Trophoblast cell (in vitro differentiated cells and primary cell): ENCODE data around the gene ACVR2A.

ENCODE experiments used
- DNase-seq, 2 donors: peaks; one replicate each; pipeline ENCODE4 v3.0.0-alpha.2; 2016
- H2AFZ ChIP-seq: 2 replicates; pipeline ENCODE4 v1.6.1; 2013; ENCODE audit warnings: low read length, moderate library complexity, mild to moderate bottlenecking; ENCODE audit not compliant: insufficient read depth, poor library complexity
- H2AK5ac ChIP-seq: 2 replicates; pipeline ENCODE4 v1.6.1; 2013; ENCODE audit warnings: mild to moderate bottlenecking, low read length
- H2BK120ac ChIP-seq: 2 replicates; pipeline ENCODE4 v1.6.1; 2013; ENCODE audit warnings: low read length, mild to moderate bottlenecking, moderate library complexity; ENCODE audit not compliant: insufficient read depth, poor library complexity
- H2BK12ac ChIP-seq: 2 replicates; pipeline ENCODE4 v1.6.1; 2013; ENCODE audit warnings: mild to moderate bottlenecking, low read length, moderate library complexity
- H2BK5ac ChIP-seq: 2 replicates; pipeline ENCODE4 v1.6.1; 2013; ENCODE audit warnings: low read length, low read depth, moderate library complexity, mild to moderate bottlenecking; ENCODE audit not compliant: poor library complexity
- H3K14ac ChIP-seq: 2 replicates; pipeline ENCODE4 v1.6.1; 2013; ENCODE audit warnings: mild to moderate bottlenecking, low read length
- H3K18ac ChIP-seq: 2 replicates; pipeline ENCODE4 v1.6.1; 2013; ENCODE audit warnings: mild to moderate bottlenecking, low read length
- H3K23ac ChIP-seq: 2 replicates; pipeline ENCODE4 v1.6.1; 2013; ENCODE audit warnings: low read length
- H3K27ac ChIP-seq: 2 replicates; pipeline ENCODE4 v1.5.1; 2013; ENCODE audit warnings: low read depth, mild to moderate bottlenecking, inconsistent platforms, low read length, moderate library complexity
- H3K27me3 ChIP-seq: 2 replicates; pipeline ENCODE4 v1.6.1; 2013; ENCODE audit warnings: inconsistent platforms, mild to moderate bottlenecking, low read length, moderate library complexity; ENCODE audit not compliant: insufficient read depth
- H3K36me3 ChIP-seq, 2 experiments: 1 replicate in 1 of 2; 2 replicates in 1 of 2; pipeline ENCODE4 v1.6.1; 2013; ENCODE audit warnings: low read length in 2 of 2, mild to moderate bottlenecking in 2 of 2, moderate library complexity in 1 of 2; ENCODE audit not compliant: insufficient read depth in 2 of 2, control insufficient read depth in 1 of 2
- H3K4ac ChIP-seq: 2 replicates; pipeline ENCODE4 v1.6.1; 2013; ENCODE audit warnings: low read depth, mild to moderate bottlenecking, low read length, moderate library complexity
- H3K4me1 ChIP-seq, 2 experiments: 1 replicate in 1 of 2; 2 replicates in 1 of 2; pipeline ENCODE4 v1.6.1; 2013; ENCODE audit warnings: low read length in 2 of 2, mild to moderate bottlenecking in 2 of 2, moderate library complexity in 1 of 2; ENCODE audit not compliant: insufficient read depth in 2 of 2, control insufficient read depth in 1 of 2
- H3K4me2 ChIP-seq: 2 replicates; pipeline ENCODE4 v1.6.1; 2013; ENCODE audit warnings: inconsistent platforms, mild to moderate bottlenecking, low read length, moderate library complexity
- H3K4me3 ChIP-seq: 2 replicates; pipeline ENCODE4 v1.5.1; 2013; ENCODE audit warnings: mild to moderate bottlenecking, low read depth, low read length, inconsistent platforms
- H3K79me1 ChIP-seq: one replicate; pipeline ENCODE4 v1.6.1; 2013; ENCODE audit warnings: low read length
- H3K79me2 ChIP-seq: 2 replicates; pipeline ENCODE4 v1.6.1; 2013; ENCODE audit warnings: low read length, mild to moderate bottlenecking; ENCODE audit not compliant: control insufficient read depth, insufficient read depth, poor library complexity
- H3K9ac ChIP-seq: 2 replicates; pipeline ENCODE4 v1.6.1; 2013; ENCODE audit warnings: mild to moderate bottlenecking, low read length
- H3K9me3 ChIP-seq: 2 replicates; pipeline ENCODE4 v1.6.1; 2013; ENCODE audit warnings: low read depth, mild to moderate bottlenecking, control low read depth, inconsistent platforms, low read length; ENCODE audit not compliant: insufficient read depth
- H4K12ac ChIP-seq: 2 replicates; pipeline ENCODE4 v1.6.1; 2013; ENCODE audit warnings: low read depth, mild to moderate bottlenecking, low read length, moderate library complexity
- H4K8ac ChIP-seq: 2 replicates; pipeline ENCODE4 v1.6.1; 2013; ENCODE audit warnings: low read depth, mild to moderate bottlenecking, low read length, moderate library complexity
- H4K91ac ChIP-seq: one replicate; pipeline ENCODE4 v1.6.1; 2013; ENCODE audit warnings: low read depth, mild to moderate bottlenecking, low read length, moderate library complexity
- WGBS: extraction: QIAGEN DNeasy Blood & Tissue Kit; methylation state at CpG from one replicate; pipeline ENCODE4 v1.1.7; 2013; ENCODE audit warnings: missing lambda C conversion rate; ENCODE audit not compliant: insufficient read length, insufficient coverage; ENCODE audit errors: extremely low coverage; 5-methylcytosine and 5-hydroxymethylcytosine counted together

ACVR2A gene

DNA sequence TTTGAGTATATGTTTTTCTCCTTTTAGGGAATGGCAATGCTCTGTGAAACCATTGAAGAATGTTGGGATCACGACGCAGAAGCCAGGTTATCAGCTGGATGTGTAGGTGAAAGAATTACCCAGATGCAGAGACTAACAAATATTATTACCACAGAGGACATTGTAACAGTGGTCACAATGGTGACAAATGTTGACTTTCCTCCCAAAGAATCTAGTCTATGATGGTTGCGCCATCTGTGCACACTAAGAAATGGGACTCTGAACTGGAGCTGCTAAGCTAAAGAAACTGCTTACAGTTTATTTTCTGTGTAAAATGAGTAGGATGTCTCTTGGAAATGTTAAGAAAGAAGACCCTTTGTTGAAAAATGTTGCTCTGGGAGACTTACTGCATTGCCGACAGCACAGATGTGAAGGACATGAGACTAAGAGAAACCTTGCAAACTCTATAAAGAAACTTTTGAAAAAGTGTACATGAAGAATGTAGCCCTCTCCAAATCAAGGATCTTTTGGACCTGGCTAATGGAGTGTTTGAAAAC lies 82.3 kb downstream of the ACVR2A start:
- Histone ChIP-seq H3K18ac (no peak overlapping the region), H3K4me2 (no peak overlapping the region), H4K91ac (no peak overlapping the region), H3K79me2 (no peaks in the 10 kb centered on the region), H3K36me3 (peaks cover 0 to 2% of the 10 kb centered on the region in 2 experiments), H3K27me3 (no peaks in the 10 kb centered on the region), H3K4me3 (no peak overlapping the region), H2AK5ac (no peak overlapping the region), H3K9me3 (no peaks in the 10 kb centered on the region), H3K9ac (no peak overlapping the region), H3K79me1 (no peaks in the 10 kb centered on the region), H2BK120ac (no peak overlapping the region), H4K12ac (no peak overlapping the region), H3K23ac (no peak overlapping the region), H3K27ac (no peak overlapping the region), H2AFZ (no peak overlapping the region), H3K14ac (no peak overlapping the region), H2BK5ac (no peak overlapping the region), H4K8ac (no peak overlapping the region), H2BK12ac (no peak overlapping the region), H3K4me1 (no peaks in the 10 kb centered on the region), H3K4ac (no peak overlapping the region)
- no CpG with 5 or more reads among the region's 4 CpGs for WGBS
- DNase-seq, result peak; percentile 8 to 47

DNA sequence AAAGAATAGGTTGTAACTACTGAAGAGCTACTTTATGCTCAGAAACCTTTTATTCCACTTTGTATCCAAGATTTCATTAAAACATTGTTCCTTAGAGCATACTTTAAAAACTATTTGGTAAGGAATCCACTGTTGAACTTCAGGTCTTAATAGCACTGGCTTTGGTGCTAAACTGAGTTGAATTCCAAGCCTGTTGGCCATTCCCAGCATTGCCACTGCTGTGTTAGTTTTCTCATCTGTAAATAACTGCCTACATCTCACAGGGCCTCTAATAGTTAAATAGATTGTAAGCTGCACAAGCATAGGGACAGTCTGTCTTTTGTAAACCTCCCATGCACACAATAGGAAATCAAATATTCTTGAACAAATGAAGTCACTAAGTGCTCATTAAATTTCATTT lies 89.1 kb downstream of the ACVR2A start:
- no peak overlapping the region for H3K14ac ChIP-seq
- no peak overlapping the region for H2BK5ac ChIP-seq
- no peak overlapping the region for H4K8ac ChIP-seq
- no peak overlapping the region for H2AFZ ChIP-seq
- no peak overlapping the region for H2BK12ac ChIP-seq
- no peak overlapping the region for H2BK120ac ChIP-seq
- H3K79me2 ChIP-seq, result no peaks in the 10 kb centered on the region
- H4K12ac ChIP-seq, result no peak overlapping the region
- H4K91ac ChIP-seq, result no peak overlapping the region
- peaks cover 1 to 3% of the 10 kb centered on the region in 2 experiments for H3K36me3 ChIP-seq
- H3K79me1 ChIP-seq, result no peaks in the 10 kb centered on the region
- H2AK5ac ChIP-seq, result no peak overlapping the region
- no peaks in the 10 kb centered on the region for H3K4me1 ChIP-seq
- no peak overlapping the region for H3K4me2 ChIP-seq
- no peak overlapping the region for H3K27ac ChIP-seq
- H3K27me3 ChIP-seq, result no peaks in the 10 kb centered on the region
- no peaks in the 10 kb centered on the region for H3K9me3 ChIP-seq
- no peak for DNase-seq
- no peak overlapping the region for H3K4me3 ChIP-seq
- H3K9ac ChIP-seq, result no peak overlapping the region
- no peak overlapping the region for H3K4ac ChIP-seq
- H3K23ac ChIP-seq, result no peak overlapping the region
- H3K18ac ChIP-seq, result no peak overlapping the region

DNA sequence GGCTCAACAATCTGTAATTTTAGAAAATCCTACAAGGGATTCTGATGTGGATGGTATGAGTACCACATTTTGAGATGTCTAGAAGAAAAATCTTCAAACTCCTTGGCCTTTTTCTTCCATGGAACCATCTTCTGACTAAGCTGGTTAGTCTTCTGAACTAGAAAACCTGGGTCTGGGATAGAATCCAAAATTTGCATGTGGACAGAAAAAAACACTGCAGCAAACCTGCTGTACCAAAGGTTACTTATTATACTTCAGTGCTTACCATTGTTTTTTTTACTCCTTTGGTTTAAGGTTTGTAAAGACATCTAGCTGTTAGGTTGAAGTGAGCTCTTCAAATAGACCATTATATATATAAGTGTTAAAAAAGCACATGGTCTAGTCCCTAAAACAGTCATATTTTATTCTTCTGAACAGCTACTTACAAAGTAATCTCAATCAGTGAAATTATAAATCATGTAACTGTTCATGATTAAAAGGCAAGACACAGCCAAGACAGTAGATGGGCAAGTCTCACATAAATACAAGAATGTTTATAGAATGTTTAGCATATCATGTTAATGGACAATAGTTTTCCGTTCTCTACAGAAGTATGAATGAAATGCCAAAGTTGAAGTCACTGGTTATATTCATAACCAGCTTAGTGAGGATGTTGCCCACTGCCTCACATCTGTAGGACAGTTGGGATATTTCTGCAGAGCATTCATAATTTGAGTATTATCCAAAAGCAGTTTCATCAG lies 90.2 kb downstream of the ACVR2A start:
- H3K4me3 ChIP-seq, result no peak overlapping the region
- no peak overlapping the region for H4K12ac ChIP-seq
- H3K27ac ChIP-seq, result no peak overlapping the region
- no peak overlapping the region for H4K91ac ChIP-seq
- H3K79me2 ChIP-seq, result no peaks in the 10 kb centered on the region
- H3K23ac ChIP-seq, result no peak overlapping the region
- H4K8ac ChIP-seq, result no peak overlapping the region
- H3K9me3 ChIP-seq, result no peaks in the 10 kb centered on the region
- H2AFZ ChIP-seq, result no peak overlapping the region
- no peak overlapping the region for H2BK120ac ChIP-seq
- H3K79me1 ChIP-seq, result no peaks in the 10 kb centered on the region
- H3K4me2 ChIP-seq, result no peak overlapping the region
- H3K36me3 ChIP-seq, result peaks cover 1 to 3% of the 10 kb centered on the region in 2 experiments
- no peak overlapping the region for H2BK12ac ChIP-seq
- WGBS, result no CpG with 5 or more reads among the region's 1 CpG
- H2AK5ac ChIP-seq, result no peak overlapping the region
- H3K27me3 ChIP-seq, result no peaks in the 10 kb centered on the region
- H3K18ac ChIP-seq, result no peak overlapping the region
- H3K4ac ChIP-seq, result no peak overlapping the region
- H3K9ac ChIP-seq, result no peak overlapping the region
- no peak for DNase-seq
- no peak overlapping the region for H3K14ac ChIP-seq
- H2BK5ac ChIP-seq, result no peak overlapping the region
- H3K4me1 ChIP-seq, result no peaks in the 10 kb centered on the region

DNA sequence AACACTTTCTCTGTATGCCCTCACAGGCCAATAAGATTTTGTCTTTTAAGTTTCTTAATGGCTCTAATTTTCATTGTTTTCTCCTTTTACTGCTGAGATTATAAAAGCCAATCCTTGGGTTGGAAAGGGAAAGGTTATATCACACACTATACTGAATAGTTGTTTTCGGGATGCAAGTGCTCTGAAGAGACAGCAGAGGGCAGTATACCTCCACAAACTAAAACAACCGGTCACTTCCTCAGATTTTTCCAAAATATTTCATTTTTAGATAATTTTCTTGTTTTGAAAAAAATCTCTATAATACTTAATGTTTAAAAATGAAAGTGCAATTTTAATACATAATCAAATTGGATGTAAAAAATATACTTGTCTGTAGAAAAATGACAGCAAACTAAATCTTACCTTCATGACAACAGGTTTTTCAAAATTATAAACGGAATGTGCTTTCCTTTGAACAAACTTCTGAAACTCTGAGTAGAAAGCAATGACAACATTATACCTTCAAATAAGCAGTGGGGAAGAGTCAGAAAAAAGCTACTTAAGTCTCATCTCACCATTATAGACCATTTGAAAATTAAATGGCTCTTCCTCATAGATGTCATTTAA lies 93.0 kb downstream of the ACVR2A start:
- H2AK5ac ChIP-seq, result no peak overlapping the region
- no peak overlapping the region for H2BK5ac ChIP-seq
- H3K18ac ChIP-seq, result no peak overlapping the region
- no peak overlapping the region for H4K8ac ChIP-seq
- H3K4me2 ChIP-seq, result no peak overlapping the region
- H3K4me3 ChIP-seq, result no peak overlapping the region
- H3K27ac ChIP-seq, result no peak overlapping the region
- H2BK12ac ChIP-seq, result no peak overlapping the region
- no peak overlapping the region for H2AFZ ChIP-seq
- no peak overlapping the region for H4K91ac ChIP-seq
- peak in 1 of 2 donors; percentile 69 for DNase-seq
- H3K14ac ChIP-seq, result no peak overlapping the region
- no peak overlapping the region for H3K23ac ChIP-seq
- H3K9ac ChIP-seq, result no peak overlapping the region
- H3K27me3 ChIP-seq, result no peaks in the 10 kb centered on the region
- no peaks in the 10 kb centered on the region for H3K79me2 ChIP-seq
- no peak overlapping the region for H2BK120ac ChIP-seq
- no peaks in the 10 kb centered on the region for H3K9me3 ChIP-seq
- WGBS, result no CpG with 5 or more reads among the region's 3 CpGs
- peaks cover 1 to 3% of the 10 kb centered on the region in 2 experiments for H3K36me3 ChIP-seq
- H4K12ac ChIP-seq, result no peak overlapping the region
- H3K79me1 ChIP-seq, result no peaks in the 10 kb centered on the region
- no peak overlapping the region for H3K4ac ChIP-seq
- H3K4me1 ChIP-seq, result no peaks in the 10 kb centered on the region
